Measurements from ENCODE around the gene IGFBP1. TPM values are rescaled to one million over a fixed set of nuclear protein-coding genes. Genes with fewer than 3 reads are reported as not detected.

The IGFBP1 gene
- total RNA-seq, 2 experiments from 2014 or later: not detected

GRCh38 chr7:45898222-45898621, 9.9 kb downstream of the IGFBP1 start:
- no peak for DNase-seq
- H3K4me3 Mint-ChIP-seq: no peak overlapping the region
- no peaks in the 10 kb centered on the region for H3K36me3 Mint-ChIP-seq
- peaks cover 28% of the 10 kb centered on the region for H3K27me3 Mint-ChIP-seq
- POLR2A ChIA-PET: no interaction called here
- H3K9me3 Mint-ChIP-seq: peaks cover 2% of the 10 kb centered on the region
- no peak overlapping the region for H3K27ac Mint-ChIP-seq
- ATAC-seq (ENCODE audit: low read depth): no peak
- H3K4me1 Mint-ChIP-seq: no peaks in the 10 kb centered on the region

- Mint-ChIP-seq H3K4me1 (no peaks in the 10 kb centered on the region), H3K36me3 (no peaks in the 10 kb centered on the region), H3K27me3 (peaks cover 19% of the 10 kb centered on the region), H3K9me3 (peaks cover 2% of the 10 kb centered on the region), H3K27ac (no peak overlapping the region), H3K4me3 (no peak overlapping the region)
- DNase-seq: no peak
- no peak for ATAC-seq (ENCODE audit: low read depth)
- POLR2A ChIA-PET: no interaction called here
Observed at GRCh38 chr7:45901566-45901965, 13.3 kb downstream of the IGFBP1 start.

GRCh38 chr7:45902820-45903219, 14.5 kb downstream of the IGFBP1 start:
- DNase-seq: no peak
- H3K9me3 Mint-ChIP-seq: peaks cover 2% of the 10 kb centered on the region
- H3K4me3 Mint-ChIP-seq: no peak overlapping the region
- H3K27ac Mint-ChIP-seq: no peak overlapping the region
- POLR2A ChIA-PET: no interaction called here
- no peaks in the 10 kb centered on the region for H3K4me1 Mint-ChIP-seq
- no peak for ATAC-seq (ENCODE audit: low read depth)
- no peaks in the 10 kb centered on the region for H3K36me3 Mint-ChIP-seq
- peaks cover 15% of the 10 kb centered on the region for H3K27me3 Mint-ChIP-seq

- POLR2A ChIA-PET: no interaction called here
- Mint-ChIP-seq H3K27me3 (peaks cover 9% of the 10 kb centered on the region), H3K4me3 (no peak overlapping the region)
Observed at GRCh38 chr7:45909561-45909960, 21.3 kb downstream of the IGFBP1 start.

GRCh38 chr7:45910855-45911254, 22.6 kb downstream of the IGFBP1 start:
- no peaks in the 10 kb centered on the region for H3K36me3 Mint-ChIP-seq
- peaks cover 11% of the 10 kb centered on the region for H3K27me3 Mint-ChIP-seq
- H3K4me1 Mint-ChIP-seq: peaks cover 2% of the 10 kb centered on the region
- H3K4me3 Mint-ChIP-seq: no peak overlapping the region
- POLR2A ChIA-PET: no interaction called here
- H3K9me3 Mint-ChIP-seq: no peaks in the 10 kb centered on the region
- DNase-seq (no peak), ATAC-seq (ENCODE audit: low read depth) (no peak)
- H3K27ac Mint-ChIP-seq: no peak overlapping the region

More at GRCh38 chr7:45909561-45909960, 21.3 kb downstream of the IGFBP1 start:
- Mint-ChIP-seq H3K4me1 (no peaks in the 10 kb centered on the region), H3K27ac (no peak overlapping the region), H3K36me3 (no peaks in the 10 kb centered on the region), H3K9me3 (no peaks in the 10 kb centered on the region)
- ATAC-seq (ENCODE audit: low read depth) (no peak), DNase-seq (no peak)

GRCh38 chr7:45911311-45911710, 23.0 kb downstream of the IGFBP1 start:
- Mint-ChIP-seq H3K9me3 (no peaks in the 10 kb centered on the region), H3K36me3 (no peaks in the 10 kb centered on the region), H3K27me3 (peaks cover 11% of the 10 kb centered on the region), H3K4me1 (peaks cover 2% of the 10 kb centered on the region), H3K4me3 (no peak overlapping the region), H3K27ac (no peak overlapping the region)
- POLR2A ChIA-PET: no interaction called here
- DNase-seq (no peak), ATAC-seq (ENCODE audit: low read depth) (no peak)

GRCh38 chr7:45912972-45913371, 24.7 kb downstream of the IGFBP1 start:
- POLR2A ChIA-PET: no interaction called here
- Mint-ChIP-seq H3K4me1 (peaks cover 2% of the 10 kb centered on the region), H3K4me3 (no peak overlapping the region), H3K27me3 (peaks cover 15% of the 10 kb centered on the region), H3K9me3 (no peaks in the 10 kb centered on the region), H3K36me3 (no peaks in the 10 kb centered on the region), H3K27ac (no peak overlapping the region)
- no peak for DNase-seq
- ATAC-seq (ENCODE audit: low read depth): no peak

GRCh38 chr7:45914911-45915310, 26.6 kb downstream of the IGFBP1 start:
- Mint-ChIP-seq H3K4me1 (peaks cover 4% of the 10 kb centered on the region), H3K27ac (no peak overlapping the region), H3K9me3 (no peaks in the 10 kb centered on the region), H3K36me3 (no peaks in the 10 kb centered on the region), H3K4me3 (no peak overlapping the region), H3K27me3 (peaks cover 30% of the 10 kb centered on the region)
- ATAC-seq (ENCODE audit: low read depth) (no peak), DNase-seq (no peak)
- POLR2A ChIA-PET: no interaction called here

GRCh38 chr7:45915606-45916005, 27.3 kb downstream of the IGFBP1 start:
- Mint-ChIP-seq H3K9me3 (no peaks in the 10 kb centered on the region), H3K36me3 (no peaks in the 10 kb centered on the region), H3K27me3 (peaks cover 32% of the 10 kb centered on the region), H3K4me1 (peaks cover 9% of the 10 kb centered on the region), H3K27ac (no peak overlapping the region), H3K4me3 (no peak overlapping the region)
- DNase-seq (no peak), ATAC-seq (ENCODE audit: low read depth) (no peak)
- POLR2A ChIA-PET: no interaction called here

- no peaks in the 10 kb centered on the region for H3K36me3 Mint-ChIP-seq
- POLR2A ChIA-PET: no interaction called here
- peaks cover 13% of the 10 kb centered on the region for H3K4me1 Mint-ChIP-seq
- no peaks in the 10 kb centered on the region for H3K9me3 Mint-ChIP-seq
- DNase-seq (no peak), ATAC-seq (ENCODE audit: low read depth) (no peak)
- peaks cover 34% of the 10 kb centered on the region for H3K27me3 Mint-ChIP-seq
- no peak overlapping the region for H3K27ac Mint-ChIP-seq
- no peak overlapping the region for H3K4me3 Mint-ChIP-seq
Observed at GRCh38 chr7:45917064-45917463, 28.8 kb downstream of the IGFBP1 start.

- H3K27ac Mint-ChIP-seq: no peak overlapping the region
- peaks cover 39% of the 10 kb centered on the region for H3K27me3 Mint-ChIP-seq
- peaks cover 19% of the 10 kb centered on the region for H3K4me1 Mint-ChIP-seq
- peak; percentile 87 for DNase-seq
- no peak overlapping the region for H3K4me3 Mint-ChIP-seq
- H3K36me3 Mint-ChIP-seq: no peaks in the 10 kb centered on the region
- peak; percentile 36 for ATAC-seq (ENCODE audit: low read depth)
- POLR2A ChIA-PET: no interaction called here
- H3K9me3 Mint-ChIP-seq: no peaks in the 10 kb centered on the region
Observed at GRCh38 chr7:45917658-45918057, 29.4 kb downstream of the IGFBP1 start.

GRCh38 chr7:45918556-45918955, 30.3 kb downstream of the IGFBP1 start:
- no peak for ATAC-seq (ENCODE audit: low read depth)
- POLR2A ChIA-PET: no interaction called here
- no peaks in the 10 kb centered on the region for H3K36me3 Mint-ChIP-seq
- H3K4me3 Mint-ChIP-seq: no peak overlapping the region
- H3K4me1 Mint-ChIP-seq: peaks cover 26% of the 10 kb centered on the region
- DNase-seq: no peak
- H3K9me3 Mint-ChIP-seq: no peaks in the 10 kb centered on the region
- peaks cover 43% of the 10 kb centered on the region for H3K27me3 Mint-ChIP-seq
- H3K27ac Mint-ChIP-seq: no peak overlapping the region

GRCh38 chr7:45919231-45919784, 31.0 kb downstream of the IGFBP1 start:
- Mint-ChIP-seq H3K4me1 (peaks cover 26% of the 10 kb centered on the region), H3K27me3 (peaks cover 43% of the 10 kb centered on the region), H3K36me3 (no peaks in the 10 kb centered on the region), H3K9me3 (no peaks in the 10 kb centered on the region), H3K4me3 (no peak overlapping the region), H3K27ac (no peak overlapping the region)
- DNase-seq (no peak), ATAC-seq (ENCODE audit: low read depth) (no peak)
- POLR2A ChIA-PET: no interaction called here

GRCh38 chr7:45919993-45920459, 31.7 kb downstream of the IGFBP1 start:
- H3K27me3 Mint-ChIP-seq: peaks cover 50% of the 10 kb centered on the region
- no peaks in the 10 kb centered on the region for H3K36me3 Mint-ChIP-seq
- H3K4me1 Mint-ChIP-seq: peaks cover 26% of the 10 kb centered on the region
- peak overlapping the region; percentile 36 for H3K27ac Mint-ChIP-seq
- no peak for DNase-seq
- no peak for ATAC-seq (ENCODE audit: low read depth)
- POLR2A ChIA-PET: no interaction called here
- H3K4me3 Mint-ChIP-seq: peak overlapping the region; percentile 79
- H3K9me3 Mint-ChIP-seq: no peaks in the 10 kb centered on the region

Measured in activated naive CD8-positive, alpha-beta T cell treated with anti-CD3 and anti-CD28 coated beads, Interleukin-2, amount 10 ng/mL, durations not matched to agents 7 days and 5 days (primary cell).